Body of pancreas (tissue), 4 donors: ENCODE measurements around the gene SLC9A6. TPM values are rescaled to one million over a fixed set of nuclear protein-coding genes. Genes with fewer than 3 reads are reported as not detected.

Experiments
- ATAC-seq: fragments of 150-250 bp; one replicate; pipeline ENCODE4 v1.9.1; 2016
- DNase-seq, 4 donors: peaks; one replicate each; pipeline ENCODE4 v3.0.0-alpha.2; 2019
- H3K27ac ChIP-seq, 4 donors: fragments of 200-600 bp; sonication (generic); 1 replicate in 3 of 4; 2 replicates in 1 of 4; pipeline versions ENCODE4 v1.5.1 to v1.6.1; 2016 to 2019; ENCODE audit warnings: mild to moderate bottlenecking in 1 of 4, mixed read lengths in 1 of 4, moderate library complexity in 1 of 4
- H3K27me3 ChIP-seq, 2 donors: fragments of 200-600 bp; sonication (generic); one replicate each; pipeline ENCODE4 v1.6.0; 2016; ENCODE audit warnings: mild to moderate bottlenecking in 1 of 2
- H3K36me3 ChIP-seq, 2 donors: fragments of 200-600 bp; sonication (generic); replicated peaks in 1 of 2; 2 replicates each; pipeline ENCODE4 v1.5.1; 2016; ENCODE audit warnings: low read depth in 2 of 2; ENCODE audit not compliant: insufficient read depth in 1 of 2
- H3K4me1 ChIP-seq: fragments of 200-600 bp; sonication (generic); one replicate; pipeline ENCODE4 v1.6.0; 2016
- H3K4me3 ChIP-seq, 2 donors: fragments of 200-600 bp; sonication (generic); 1 replicate in 1 of 2; 2 replicates in 1 of 2; pipeline ENCODE4 v1.5.1; 2016 to 2019
- H3K9me3 ChIP-seq, 3 donors: fragments of 200-600 bp; sonication (generic); 1 replicate in 2 of 3; 2 replicates in 1 of 3; pipeline ENCODE4 v1.5.1; 2016
- CTCF ChIP-seq, 7 experiments: fragments of 450-650 bp in 4 of 7; fragments of 200-600 bp in 3 of 7; sonication (generic) in 3 of 7; IDR thresholded peaks; one replicate each; pipeline ENCODE4 v1.5.1; 2016 to 2019; ENCODE audit warnings: antibody characterized with exemption in 7 of 7
- POLR2A ChIP-seq, 3 donors: fragments of 450-650 bp; IDR thresholded peaks; one replicate each; pipeline ENCODE4 v1.6.1; 2016; ENCODE audit warnings: antibody characterized with exemption in 3 of 3, mild to moderate bottlenecking in 2 of 3
- WGBS, 2 donors: methylation state at CpG; one replicate each; pipeline ENCODE4 v1.1.5; 2017; 5-methylcytosine and 5-hydroxymethylcytosine counted together
- intact Hi-C: fragments of 100-400 bp; cut with DNase I; formaldehyde crosslinking; loops from one replicate; pipeline ENCODE4 v1.15.1; 2023
- total RNA-seq, 2 donors: library from RNA; depleted of rRNA; stranded (reverse); fragments of >200 nt; gene quantifications; one replicate each; pipeline ENCODE4 v1.1.0, GENCODE V29; 2016

The SLC9A6 gene
- total RNA-seq, 2 donors from 2014 or later = 1.6 to 6.2 TPM

GRCh38 chrX:135985973-135986310, 707 bp downstream of the SLC9A6 start:
- intact Hi-C loops = no loop called here
- H3K4me3 ChIP-seq = peak overlapping the region; percentile 41 to 48
- WGBS, 2 donors = 2% methylated on average over 9 to 15 of the region's 15 CpGs
- ATAC-seq = no peak
- no peak for DNase-seq
- peaks cover 7% of the 10 kb centered on the region for H3K4me1 ChIP-seq
- H3K36me3 ChIP-seq = no peaks in the 10 kb centered on the region
- H3K9me3 ChIP-seq = no peaks in the 10 kb centered on the region
- no peaks in the 10 kb centered on the region for H3K27me3 ChIP-seq
- H3K27ac ChIP-seq = peak overlapping the region in 3 of 4 donors; percentile 61 to 74 (median 70)
- TF ChIP-seq CTCF (IDR thresholded peaks at IDR 0.05) (no peak), POLR2A (IDR thresholded peaks at IDR 0.05) (no peak)

DNA sequence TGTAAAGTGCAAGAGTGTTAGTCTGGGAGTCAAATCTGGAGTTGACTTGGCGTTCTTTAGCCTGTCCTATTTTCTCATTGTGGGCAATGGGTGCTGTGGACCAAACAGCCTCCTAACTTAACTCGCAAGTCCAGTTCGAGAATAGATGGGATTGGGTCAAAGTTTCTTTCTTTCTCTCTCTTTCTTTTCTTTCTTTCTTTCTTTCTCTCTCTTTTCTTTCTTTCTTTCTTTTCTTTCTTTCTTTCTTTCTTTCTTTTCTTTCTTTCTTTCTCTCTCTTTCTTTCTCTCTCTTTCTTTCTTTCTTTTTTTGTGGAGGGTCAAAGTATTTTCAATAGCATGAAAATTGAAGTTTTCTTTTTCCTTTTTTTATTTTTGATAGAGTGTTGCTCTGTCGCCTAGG, 3.0 kb downstream of the SLC9A6 start:
- WGBS, 2 donors = 86 to 93% methylated on average over 4 of the region's 4 CpGs
- Histone ChIP-seq H3K9me3 (no peaks in the 10 kb centered on the region), H3K27me3 (no peaks in the 10 kb centered on the region), H3K27ac (no peak overlapping the region), H3K36me3 (no peaks in the 10 kb centered on the region), H3K4me3 (no peak overlapping the region), H3K4me1 (peaks cover 7% of the 10 kb centered on the region)
- no peak for TF ChIP-seq CTCF (IDR thresholded peaks at IDR 0.05)
- no peak for ATAC-seq
- DNase-seq = no peak
- intact Hi-C loops = no loop called here

DNA sequence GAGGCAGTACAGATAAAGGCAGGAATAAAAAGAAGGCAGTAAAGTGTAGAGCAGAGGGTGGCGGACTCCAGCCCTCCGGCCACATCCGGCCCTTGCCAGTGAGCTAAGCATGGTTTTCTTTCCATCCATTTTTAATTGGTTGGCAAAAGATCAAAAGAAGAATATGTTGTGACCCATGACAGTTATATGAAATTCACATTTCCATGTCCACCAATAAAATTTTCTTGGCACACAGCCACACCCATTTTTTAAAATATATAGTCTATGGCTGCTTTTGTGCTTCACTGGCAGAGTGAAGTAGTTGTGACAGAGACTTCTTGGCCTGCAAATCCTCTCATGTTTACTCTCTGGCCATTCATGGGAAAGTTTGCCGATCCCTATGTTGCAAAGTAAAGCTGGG, 29.8 kb downstream of the SLC9A6 start:
- intact Hi-C loops = no loop called here
- no peak overlapping the region for H3K27ac ChIP-seq
- H3K9me3 ChIP-seq = no peaks in the 10 kb centered on the region
- no peak for ATAC-seq
- H3K27me3 ChIP-seq = no peaks in the 10 kb centered on the region
- H3K4me1 ChIP-seq = no peaks in the 10 kb centered on the region
- H3K4me3 ChIP-seq = no peak overlapping the region
- TF ChIP-seq POLR2A (IDR thresholded peaks at IDR 0.05) = no peak
- TF ChIP-seq CTCF (IDR thresholded peaks at IDR 0.05) = no peak
- WGBS, 2 donors = 85 to 95% methylated on average over 4 of the region's 4 CpGs
- no peaks in the 10 kb centered on the region for H3K36me3 ChIP-seq
- DNase-seq = no peak

DNA sequence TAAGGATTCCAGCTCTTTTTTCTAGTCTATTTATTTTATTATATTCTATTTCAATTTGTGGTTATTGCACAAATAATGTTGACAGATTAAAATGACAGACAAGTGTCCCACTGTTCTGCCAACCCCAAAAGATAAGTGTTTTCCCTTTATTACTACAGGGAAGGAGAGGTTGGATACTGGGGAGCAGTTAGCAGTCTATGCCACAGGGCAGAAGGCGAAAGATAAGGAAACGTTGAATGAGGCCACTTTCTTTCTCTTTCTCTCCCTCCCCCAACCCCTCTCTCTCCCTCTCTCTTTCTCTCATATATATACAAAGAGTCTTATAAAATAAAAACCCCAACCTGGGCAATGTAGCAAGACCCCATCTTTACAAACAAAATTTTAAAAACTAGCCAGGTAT, 31.6 kb downstream of the SLC9A6 start:
- DNase-seq (no peak), ATAC-seq (no peak)
- H3K27me3 ChIP-seq = no peaks in the 10 kb centered on the region
- WGBS, 2 donors = 76 to 80% methylated on average over 2 of the region's 2 CpGs
- no peaks in the 10 kb centered on the region for H3K9me3 ChIP-seq
- H3K36me3 ChIP-seq = no peaks in the 10 kb centered on the region
- no peaks in the 10 kb centered on the region for H3K4me1 ChIP-seq
- TF ChIP-seq POLR2A (IDR thresholded peaks at IDR 0.05) (no peak), CTCF (IDR thresholded peaks at IDR 0.05) (no peak)
- H3K27ac ChIP-seq = no peak overlapping the region
- H3K4me3 ChIP-seq = no peak overlapping the region
- intact Hi-C loops = no loop called here

DNA sequence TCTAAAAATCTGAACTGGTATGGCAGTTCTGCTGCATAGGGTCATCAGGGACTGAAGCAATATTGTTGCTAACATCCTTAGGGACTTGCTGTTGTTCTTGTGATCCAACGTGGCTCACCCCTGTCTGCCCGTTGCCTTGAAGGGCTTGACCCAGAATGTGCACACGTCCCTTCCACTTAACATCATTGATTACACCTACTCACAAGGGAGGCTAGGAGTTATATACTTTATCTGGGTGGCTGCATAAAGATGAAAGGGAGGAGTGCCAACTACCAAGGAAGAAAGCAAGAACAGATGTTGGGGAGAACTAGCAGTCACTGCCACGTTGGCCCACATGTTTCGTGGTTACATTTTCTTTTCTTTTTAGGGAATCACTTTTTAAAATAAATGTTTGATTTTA, 34.0 kb downstream of the SLC9A6 start:
- H3K27me3 ChIP-seq = no peaks in the 10 kb centered on the region
- no peak for TF ChIP-seq POLR2A (IDR thresholded peaks at IDR 0.05)
- TF ChIP-seq CTCF (IDR thresholded peaks at IDR 0.05) = no peak
- H3K9me3 ChIP-seq = no peaks in the 10 kb centered on the region
- no peak overlapping the region for H3K27ac ChIP-seq
- WGBS, 2 donors = 78 to 80% methylated on average over 5 of the region's 5 CpGs
- DNase-seq (no peak), ATAC-seq (no peak)
- no peaks in the 10 kb centered on the region for H3K36me3 ChIP-seq
- intact Hi-C loops = no loop called here
- H3K4me3 ChIP-seq = no peak overlapping the region
- H3K4me1 ChIP-seq = no peaks in the 10 kb centered on the region
